ENCODE data around the gene SYTL4.

The SYTL4 gene

DNA sequence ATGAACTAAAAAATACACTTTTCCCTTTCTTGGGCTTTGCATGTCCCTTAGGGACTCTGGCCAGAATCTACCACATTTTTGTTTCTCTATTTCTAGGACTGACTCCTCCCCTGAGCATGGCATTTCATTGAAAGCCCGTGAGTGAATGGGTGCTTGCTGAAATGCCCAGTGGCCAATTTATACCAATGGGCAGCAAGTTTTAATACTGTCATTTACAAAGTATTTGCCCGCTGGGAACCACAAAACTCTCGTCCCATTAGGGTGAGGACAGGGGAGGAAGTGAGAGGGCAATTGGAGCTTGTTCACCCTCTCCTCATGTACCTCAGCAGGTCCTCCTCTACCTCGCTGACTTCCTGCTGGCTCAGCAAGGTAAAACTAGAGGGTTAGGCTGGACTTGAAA is 86.8 kb downstream of the SYTL4 start:
- no peak for DNase-seq

DNA sequence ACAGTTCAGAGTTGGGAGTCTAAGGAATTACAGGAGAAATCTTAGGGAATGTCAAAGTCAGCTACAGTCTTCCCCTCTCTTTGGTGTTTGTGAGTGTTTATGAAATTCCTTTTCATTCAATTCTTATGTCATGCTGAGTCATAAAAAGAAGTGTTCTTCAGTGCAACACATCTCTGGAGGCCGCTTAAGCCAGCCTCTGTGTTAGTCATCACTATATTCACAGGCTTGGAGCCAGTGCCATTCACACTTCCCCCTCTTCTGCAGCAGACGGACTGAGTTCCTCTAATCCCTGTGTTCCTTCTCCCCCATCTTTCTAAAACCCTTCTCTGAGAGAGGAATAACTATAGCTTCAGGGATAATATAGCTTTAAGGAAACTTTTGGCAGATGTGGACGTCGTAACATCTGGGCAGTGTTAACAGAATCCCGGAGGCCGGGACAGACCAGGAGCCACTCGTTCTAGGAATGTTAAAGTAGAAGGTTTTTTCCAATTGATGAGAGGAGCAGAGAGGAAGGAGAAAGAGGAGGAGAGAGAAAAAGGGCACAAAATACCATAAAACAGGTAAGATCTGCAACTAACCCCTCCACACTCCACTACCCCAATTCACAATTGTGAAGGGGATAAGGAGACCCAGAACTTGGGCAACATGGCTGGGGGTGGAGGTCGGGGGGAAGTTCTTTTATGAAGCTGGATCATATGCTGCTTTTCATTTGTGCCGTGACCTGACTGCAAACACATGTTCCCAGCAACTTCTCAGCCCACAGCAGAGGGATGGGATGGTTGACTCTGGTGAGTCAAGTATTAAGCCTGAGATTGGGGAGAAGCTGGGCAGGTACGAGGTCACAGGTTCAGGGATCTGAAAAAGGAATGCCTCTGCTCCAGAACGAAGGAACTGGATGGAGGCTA is 87.7 kb downstream of the SYTL4 start, which contains the start of gene SRPX2:
Gene SRPX2, plus strand, starts transcription at position 244 of the 905 bp plus-strand sequence. CDS start 2,124 bp downstream, outside the sequence.
- no peak for DNase-seq

- no peak for DNase-seq
These were observed 88.7 kb downstream of the SYTL4 start for GRCh38 chrX:100643212-100643611.

DNA sequence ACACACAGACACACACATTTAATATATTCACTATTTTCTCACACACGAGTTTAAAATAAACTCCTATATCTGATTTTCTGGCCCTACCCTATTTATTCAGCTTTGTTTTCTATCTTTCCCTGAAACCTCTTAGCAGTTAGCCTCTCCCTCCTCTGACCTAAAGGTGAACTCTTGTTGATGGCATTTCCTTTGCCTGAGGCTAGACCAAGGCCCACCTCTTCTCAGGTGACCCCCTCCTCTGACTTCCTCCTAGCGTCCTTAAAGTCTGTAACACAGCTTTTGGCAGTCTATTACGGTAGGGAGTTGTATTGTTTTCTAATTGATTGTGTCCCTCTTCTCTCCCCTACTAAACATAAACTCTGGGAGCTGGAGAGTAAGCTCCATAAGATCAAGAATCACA is 89.6 kb downstream of the SYTL4 start:
- DNase-seq: no peak

DNA sequence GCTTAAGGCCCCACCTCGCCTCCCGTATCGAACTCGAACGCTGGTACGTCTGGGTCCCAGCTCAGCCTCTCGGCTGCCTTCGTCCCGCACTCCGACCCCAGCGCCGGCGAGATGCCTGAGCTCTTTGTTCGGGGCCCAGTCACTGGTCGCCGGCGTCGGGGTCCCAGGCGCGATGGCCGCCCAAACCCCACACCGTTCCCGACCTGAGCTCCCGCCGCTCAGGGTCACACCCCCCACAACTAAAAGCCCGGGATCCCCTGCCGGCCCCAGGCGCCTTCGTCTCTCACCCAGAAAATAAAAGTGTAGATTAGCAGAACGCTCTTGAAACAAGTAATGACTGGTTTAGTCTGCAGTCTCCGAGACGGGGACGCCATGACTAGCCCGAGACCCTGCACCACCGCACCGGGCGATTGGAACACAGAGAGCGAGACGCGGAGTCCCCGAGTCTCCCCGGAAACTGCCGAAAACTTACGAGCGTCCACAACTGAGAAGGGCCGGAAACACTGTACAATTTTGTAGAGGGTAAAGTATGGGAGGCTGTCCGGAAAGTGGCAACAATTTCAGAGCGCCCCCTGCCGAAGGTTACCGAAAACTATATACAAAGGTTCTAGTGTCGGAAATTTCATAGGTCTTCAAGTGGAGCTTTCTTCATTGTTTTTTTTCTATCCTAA is 95.5 kb downstream of the SYTL4 start, which contains the start of gene TSPAN6:
Gene TSPAN6, minus strand, starts transcription at position 486 of the 671 bp plus-strand sequence. Its CDS starts 112 bp downstream, at position 374.
- peak; percentile 61 for DNase-seq

- DNase-seq: no peak
These were observed 96.0 kb downstream of the SYTL4 start for GRCh38 chrX:100635989-100636320.

GRCh38 chrX:100635040-100635439 is 96.9 kb downstream of the SYTL4 start:
- DNase-seq: no peak

DNA sequence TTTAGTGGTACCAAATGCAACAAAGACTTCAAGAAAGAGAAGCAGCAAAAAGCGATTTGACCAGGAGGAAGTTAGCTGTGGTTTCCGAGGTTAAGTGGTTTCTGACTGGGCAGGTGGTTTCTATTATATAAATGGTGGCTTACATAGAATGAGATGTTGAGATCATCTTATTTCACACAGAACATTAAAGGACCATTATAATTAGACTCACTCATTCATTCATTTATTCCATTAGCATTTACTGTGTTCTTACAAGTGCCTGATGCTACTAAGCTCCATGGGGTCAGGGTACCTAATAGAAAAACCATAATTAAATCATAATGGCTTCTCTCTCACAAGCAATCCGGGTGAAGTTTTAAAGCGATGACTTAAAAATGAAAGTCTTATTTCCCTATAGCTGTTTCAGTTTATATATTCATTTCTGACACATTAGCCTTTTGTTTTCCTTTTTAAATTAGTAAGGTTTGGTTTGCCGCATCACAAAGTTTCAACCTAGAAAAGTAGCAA is 105.9 kb downstream of the SYTL4 start:
- DNase-seq: no peak

Measured in NCI-H774 (cell line).